GM08714 (cell line): Measurements from ENCODE around the gene CSNK1E.

ENCODE experiments used
- H3K4me3 ChIP-seq: fragments of 200-500 bp; sonication (Bioruptor generic); 2 replicates; pipeline ENCODE4 v1.5.1; 2014; ENCODE audit warnings: mild to moderate bottlenecking, low read length, inconsistent platforms
- ZNF274 ChIP-seq: IDR thresholded peaks from 2 replicates; pipeline ENCODE4 v1.6.1; 2012; ENCODE audit warnings: mild to moderate bottlenecking, low read depth, low read length

CSNK1E gene

DNA sequence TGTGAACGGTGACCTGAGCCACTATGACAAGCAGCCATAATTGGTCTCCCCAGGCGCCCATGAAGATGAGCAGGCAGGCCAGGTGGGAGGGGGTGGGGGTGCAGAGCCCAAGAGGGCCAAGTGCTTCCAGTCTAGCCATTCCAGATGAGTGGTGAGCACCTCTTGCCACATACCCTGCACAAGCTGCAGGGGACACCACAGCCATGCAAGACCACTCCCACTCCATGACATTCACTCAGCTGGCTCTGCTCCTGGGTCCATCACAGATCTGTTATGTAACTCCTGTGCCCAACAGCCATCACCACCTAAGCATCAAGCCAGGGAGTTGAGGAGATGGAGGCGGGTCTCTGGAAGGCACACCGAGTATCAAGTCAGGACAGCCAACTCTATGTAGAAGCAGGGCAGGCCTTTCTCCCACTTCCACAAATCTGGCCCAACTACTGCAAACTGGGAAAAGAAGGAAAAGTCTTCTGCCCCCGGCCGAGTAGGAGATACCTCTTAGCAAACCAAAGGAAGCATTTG is 52.9 kb downstream of the CSNK1E start:
- TF ChIP-seq ZNF274: no peak
- no peak overlapping the region for H3K4me3 ChIP-seq

DNA sequence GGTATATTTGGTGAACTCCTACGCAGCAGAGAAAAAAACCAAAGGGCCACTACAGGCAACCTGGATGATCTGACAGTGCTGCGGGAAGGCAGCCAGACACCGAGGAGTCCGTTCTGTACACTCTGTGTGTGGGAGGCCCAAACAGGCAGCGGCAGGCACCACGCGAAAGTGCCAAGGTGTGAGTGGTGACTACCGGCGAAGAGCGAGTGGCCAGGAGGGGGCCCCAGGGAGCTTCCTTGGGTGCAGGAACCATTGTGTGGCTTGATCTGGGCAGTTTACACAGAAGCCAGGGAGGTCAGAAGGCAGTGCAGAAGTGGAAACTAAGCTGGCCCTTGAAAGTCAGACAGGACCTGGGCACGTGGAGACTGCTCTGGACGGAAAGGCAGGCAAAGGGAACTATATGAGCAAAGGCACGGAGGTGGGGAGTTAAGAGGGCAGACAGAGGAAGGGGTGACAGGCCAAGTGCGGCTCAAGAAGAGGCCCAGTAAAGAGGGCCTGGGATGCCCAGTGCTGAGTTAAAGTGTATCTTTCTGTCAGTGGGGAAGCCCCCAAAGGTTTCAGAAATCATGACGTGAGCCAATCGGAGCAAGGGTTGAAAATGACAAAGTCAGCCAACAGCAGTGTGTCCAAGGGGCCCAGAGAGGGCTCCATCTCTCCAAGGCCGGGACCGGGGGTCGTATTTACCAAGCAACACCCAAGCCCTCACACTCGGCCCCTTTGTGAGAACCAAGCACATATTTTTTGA is 55.0 kb downstream of the CSNK1E start:
- no peak overlapping the region for H3K4me3 ChIP-seq
- TF ChIP-seq ZNF274: no peak

DNA sequence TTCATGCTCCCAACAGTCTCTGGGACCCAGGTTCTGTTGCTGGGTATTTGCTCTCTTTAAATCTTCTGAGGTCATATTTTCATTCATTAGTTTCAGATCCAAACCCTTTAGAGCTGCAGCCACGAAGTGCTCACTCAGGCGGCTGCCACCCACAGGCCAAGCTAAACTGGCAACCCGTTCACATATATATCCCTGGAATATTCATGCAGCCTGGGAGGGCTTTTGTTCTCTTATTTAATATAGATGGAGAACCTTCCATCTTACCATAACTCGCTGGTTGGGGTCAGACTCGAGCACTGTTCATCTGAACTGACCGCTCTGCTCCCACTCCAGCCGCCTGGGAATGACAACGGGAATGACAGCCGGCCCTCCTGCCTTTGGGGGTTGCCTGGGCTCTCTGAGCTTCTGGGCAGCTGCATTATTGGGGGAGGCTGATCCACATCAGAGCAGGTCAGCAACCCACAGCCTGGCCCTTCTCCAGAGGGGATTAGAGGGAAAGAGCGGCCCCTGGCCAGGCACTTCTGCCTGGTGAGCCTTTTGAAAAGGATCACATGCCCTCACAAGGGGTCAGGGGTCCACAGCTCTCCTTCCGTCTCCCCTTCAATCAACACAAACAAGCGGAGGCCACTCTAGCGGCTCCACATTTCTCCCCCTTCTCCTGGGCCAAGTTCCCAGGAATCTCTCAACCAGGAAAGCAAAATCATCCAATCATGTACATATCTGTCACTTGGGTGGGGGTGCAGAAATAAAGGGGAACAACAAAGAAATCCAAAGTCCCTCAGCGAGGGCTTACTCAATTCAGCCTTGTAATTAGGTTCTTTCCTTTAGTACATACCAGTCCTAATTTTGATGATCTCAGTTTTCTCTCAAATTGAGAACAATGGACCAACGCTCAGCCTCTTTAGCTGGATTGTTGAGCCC is 56.2 kb downstream of the CSNK1E start:
- TF ChIP-seq ZNF274: no peak
- no peak overlapping the region for H3K4me3 ChIP-seq

DNA sequence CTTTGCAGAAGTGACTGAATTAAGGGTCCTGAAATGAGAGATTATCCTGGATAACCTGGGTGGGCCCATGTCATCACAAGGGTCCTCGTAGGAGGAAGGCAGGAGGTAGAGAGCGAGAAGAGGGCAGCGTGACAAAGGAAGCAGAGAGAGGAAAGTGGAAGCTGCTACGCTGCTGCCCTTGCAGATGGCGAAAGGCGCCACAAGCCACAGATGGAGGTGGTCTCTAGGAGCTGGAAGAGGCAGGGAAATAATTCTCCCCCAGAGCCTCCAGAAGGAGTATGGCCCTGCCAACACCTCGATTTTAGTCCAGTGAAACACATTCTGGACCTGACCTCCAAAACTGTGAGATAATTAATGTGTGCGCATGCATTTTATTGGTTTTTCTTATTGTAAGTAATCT is 57.9 kb downstream of the CSNK1E start:
- no peak for TF ChIP-seq ZNF274
- H3K4me3 ChIP-seq: no peak overlapping the region

DNA sequence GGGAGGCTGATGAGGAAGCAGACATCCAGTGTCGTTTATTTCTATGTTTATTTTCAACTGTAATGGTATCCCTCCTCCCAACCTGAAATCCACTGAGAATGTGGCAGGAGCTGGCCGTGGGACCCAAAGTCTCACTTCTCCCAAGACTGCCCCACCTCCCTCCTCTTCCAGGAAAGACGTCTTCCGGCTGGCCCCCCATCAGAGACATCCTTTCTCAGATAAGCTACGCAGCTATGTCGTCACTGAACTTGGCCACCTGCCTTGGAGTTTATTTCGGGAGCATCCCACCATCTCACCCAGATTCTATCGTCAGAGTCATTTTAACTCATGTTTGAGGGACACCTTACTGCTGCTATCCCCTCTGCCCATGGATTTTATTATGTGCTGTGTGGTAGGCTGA is 58.3 kb downstream of the CSNK1E start:
- TF ChIP-seq ZNF274: no peak
- H3K4me3 ChIP-seq: no peak overlapping the region

DNA sequence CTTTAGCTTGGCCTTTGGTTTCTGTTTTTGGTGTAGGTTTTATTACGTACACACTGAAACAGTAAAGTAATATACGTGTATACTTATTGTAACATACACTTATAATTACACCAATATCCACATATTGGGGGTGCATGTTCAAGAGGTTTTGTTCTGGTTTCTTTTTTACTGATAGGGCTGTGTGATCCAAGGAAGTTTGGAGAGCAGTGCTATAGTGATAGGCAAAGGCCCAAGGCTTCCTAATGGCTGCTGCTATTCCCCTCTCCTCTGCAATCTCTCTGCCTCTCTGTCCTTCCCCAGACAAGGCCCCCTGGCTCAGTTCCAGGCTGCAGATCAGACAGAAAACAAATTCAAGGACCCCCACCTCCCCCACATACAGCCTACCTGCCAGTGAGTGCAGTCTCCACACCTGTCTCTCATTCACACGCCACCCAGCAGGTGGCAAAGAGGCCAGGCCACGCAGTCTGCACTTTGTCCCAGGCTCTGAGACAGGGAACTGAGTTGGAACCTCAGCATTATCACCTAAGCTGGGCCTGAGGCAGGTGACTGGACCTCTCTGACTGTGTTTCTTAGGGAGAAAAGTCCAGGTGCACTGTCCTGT is 59.5 kb downstream of the CSNK1E start:
- TF ChIP-seq ZNF274: no peak
- H3K4me3 ChIP-seq: no peak overlapping the region

DNA sequence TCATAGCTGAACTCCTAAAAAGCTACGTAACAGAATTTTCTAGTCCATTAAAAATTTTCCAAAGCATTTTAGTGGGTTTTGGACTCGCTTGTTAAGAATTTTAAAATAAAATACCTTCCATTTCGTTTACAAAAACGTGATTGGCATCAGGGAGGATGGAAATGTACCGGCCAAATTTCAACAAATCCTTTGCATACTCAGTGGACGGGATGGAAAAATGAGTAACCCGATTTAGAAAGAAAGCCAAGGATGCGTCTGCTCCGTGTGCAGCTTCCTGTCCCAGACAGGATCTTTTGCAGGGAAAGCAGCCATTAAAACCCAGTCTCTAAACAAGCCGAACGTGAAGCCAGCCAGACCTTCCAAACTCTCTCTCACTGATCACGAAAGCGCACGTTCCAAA is 60.1 kb downstream of the CSNK1E start:
- TF ChIP-seq ZNF274: no peak
- H3K4me3 ChIP-seq: no peak overlapping the region

DNA sequence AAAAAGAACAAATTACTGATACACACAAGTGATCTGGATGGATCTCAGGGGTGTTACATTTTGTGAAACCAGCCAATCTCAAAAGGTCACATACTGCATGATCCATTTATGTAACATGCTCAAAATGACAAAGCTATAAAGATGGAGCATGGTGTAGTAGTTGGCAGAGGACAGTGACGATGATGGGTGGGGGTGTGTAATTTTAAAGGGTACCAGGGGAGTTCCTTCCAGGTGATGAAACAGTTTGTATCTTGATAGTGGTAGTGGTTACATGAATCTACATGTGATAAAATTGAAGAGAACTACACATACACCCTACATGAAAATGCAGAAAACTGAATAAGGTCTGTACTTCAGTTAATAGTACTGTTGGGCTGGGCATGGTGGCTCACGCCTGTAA is 61.5 kb downstream of the CSNK1E start:
- TF ChIP-seq ZNF274: no peak
- H3K4me3 ChIP-seq: no peak overlapping the region

DNA sequence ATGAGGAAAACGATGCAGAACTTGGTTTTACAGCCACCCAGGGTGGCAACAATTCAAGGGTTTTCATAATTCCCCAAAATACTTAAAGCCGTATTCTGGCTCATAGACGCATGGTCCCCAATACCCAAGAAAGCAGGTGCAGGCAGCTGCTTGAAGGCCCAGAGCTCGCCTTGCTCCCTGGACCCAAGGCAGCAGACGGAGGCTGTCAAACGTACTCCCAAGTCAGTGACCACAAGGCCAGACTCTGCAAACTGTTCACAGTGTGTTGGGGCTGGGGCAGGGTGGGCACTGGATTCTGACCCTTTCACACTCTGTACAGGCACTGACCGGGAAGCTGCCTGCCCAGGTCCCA is 65.9 kb downstream of the CSNK1E start:
- H3K4me3 ChIP-seq: no peak overlapping the region
- TF ChIP-seq ZNF274: no peak

DNA sequence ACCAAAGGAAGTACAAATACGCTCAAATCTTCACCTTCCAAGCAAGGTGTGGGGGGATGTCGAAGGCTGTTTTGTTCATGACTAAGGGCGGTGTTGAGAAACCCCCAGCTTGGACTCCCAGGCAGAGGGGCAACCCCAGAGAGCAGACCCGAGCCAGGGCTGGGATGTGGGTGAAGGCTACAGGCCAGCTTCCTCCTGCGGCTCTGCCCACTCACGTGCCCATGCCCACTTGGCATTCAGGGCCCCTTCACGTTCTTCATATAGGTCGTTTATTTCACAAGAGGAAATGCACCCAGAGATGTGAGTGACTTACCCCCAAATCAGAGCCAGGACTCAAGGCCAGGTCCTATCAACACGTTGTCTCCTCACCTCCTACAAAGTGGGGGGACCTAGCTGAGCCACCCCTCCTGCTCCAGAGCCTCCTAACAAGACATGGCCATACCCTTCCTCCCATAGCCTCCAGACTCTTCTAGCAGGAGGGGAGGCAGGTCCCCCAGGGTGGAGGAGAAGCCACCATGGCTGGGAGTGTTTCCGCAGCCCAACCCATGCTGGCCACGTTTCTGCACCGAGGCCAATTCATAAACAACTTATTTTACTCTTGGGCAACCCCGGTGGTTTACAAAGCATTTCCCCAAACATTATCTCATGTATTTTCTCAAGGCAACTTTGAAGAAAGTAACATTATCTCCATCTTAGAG is 66.4 kb downstream of the CSNK1E start:
- H3K4me3 ChIP-seq: no peak overlapping the region
- no peak for TF ChIP-seq ZNF274

DNA sequence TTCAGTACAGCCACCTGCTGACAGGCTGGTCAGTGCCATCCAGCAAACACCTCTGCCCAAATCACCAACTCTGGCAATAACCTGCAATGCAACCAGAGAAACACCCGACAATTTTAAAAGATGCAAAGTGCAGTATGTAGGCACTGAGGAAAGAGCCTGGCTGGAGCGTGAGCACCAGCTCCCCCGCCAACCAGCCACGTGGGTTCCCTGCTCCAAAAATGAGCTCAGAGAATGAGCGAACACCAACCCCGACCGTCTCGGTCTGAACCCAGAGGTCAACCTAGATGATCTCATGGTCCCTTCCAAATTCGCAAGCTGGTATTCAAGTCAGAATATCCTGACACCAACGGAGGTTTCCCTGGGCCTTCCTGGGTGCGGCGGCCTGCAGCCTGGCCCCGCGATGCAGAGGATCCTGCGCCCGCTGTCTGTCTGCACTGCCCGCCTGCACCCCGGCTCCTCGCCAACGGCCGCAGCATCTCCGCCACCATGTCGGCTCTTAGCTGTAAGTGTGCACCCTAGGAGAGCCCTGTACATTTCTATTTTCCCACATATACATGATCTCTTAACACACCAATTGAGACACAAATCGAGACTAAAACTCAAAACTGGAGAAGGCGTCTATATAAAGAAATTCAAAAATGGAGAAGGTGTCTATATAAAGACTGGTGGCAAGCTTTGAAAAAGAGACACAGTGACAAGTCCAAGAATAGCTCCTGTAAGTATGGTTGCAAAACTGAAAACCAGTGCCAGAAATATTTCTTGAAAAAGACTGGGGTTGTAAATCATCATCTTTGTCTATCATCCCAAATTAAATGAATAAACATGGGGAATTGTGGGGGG is 67.2 kb downstream of the CSNK1E start:
- no peak overlapping the region for H3K4me3 ChIP-seq
- TF ChIP-seq ZNF274: no peak

DNA sequence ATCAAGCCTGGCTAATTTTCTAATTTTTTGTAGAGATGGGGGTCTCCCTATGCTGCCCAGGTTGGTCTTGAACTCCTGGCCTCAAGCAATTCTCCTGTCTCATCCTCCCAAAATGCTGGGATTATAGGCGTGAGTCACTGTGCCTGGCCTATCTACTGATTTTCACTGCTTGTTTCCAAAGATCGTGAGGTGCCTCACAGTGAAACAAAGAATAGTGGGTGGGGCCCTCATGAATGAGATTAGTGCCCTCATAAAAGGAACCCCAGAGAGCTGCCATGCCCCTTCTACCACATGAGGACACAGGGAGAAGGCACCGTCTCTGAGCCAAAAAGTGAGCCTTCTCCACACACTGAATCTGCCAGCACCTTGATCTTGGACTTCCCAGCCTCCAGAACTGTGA is 67.9 kb downstream of the CSNK1E start:
- H3K4me3 ChIP-seq: no peak overlapping the region
- no peak for TF ChIP-seq ZNF274

DNA sequence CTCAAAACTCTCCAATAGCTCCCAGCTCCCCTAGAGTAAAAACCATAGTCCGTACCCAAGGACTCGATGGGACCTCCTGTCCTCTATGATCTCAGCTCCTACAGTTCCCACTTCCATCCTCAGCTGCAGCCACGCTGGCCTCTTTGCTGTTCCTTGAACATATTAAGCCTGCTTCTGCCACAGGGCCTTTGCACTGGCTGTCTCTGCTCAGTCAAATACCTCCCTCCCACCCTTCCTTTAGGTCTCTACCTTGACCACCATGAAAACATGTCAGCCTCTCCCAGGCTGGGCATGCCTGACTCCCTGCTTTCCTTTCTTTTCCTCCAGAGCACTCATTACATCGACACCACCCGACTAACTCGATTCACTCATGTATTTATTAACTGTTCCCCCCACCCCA is 69.0 kb downstream of the CSNK1E start:
- no peak for TF ChIP-seq ZNF274

DNA sequence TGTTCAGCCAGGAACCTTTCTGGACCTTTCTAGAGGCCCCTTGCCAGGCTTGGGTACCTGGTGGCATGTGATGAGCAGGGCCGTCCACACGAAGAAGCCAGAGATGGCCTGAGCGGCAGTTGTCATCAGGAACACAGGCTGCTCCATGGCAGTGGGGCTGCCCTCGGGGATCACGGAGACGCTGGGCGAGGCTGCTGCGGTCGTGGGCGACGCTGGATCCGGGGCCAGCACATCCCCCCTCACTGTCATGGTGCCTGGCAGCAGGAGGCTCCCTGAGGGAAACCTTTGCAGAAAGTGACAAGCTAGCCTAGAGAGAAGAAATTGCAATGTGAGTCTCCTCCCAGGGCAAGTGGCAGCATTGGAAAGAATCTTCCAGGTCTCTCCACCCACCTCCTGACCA is 69.5 kb downstream of the CSNK1E start:
- TF ChIP-seq ZNF274: no peak
- H3K4me3 ChIP-seq: no peak overlapping the region

More for the DNA sequence above, 69.0 kb downstream of the CSNK1E start:
- no peak overlapping the region for H3K4me3 ChIP-seq
